ENCODE data around the gene PACSIN2.
A peak's percentile ranks its signal among the peaks of the same experiment; 100 is the strongest.

Gene PACSIN2

GRCh38 chr22:42967005-42967404 lies 47.9 kb downstream of the PACSIN2 start:
- no peak overlapping the region for H2BK120ac ChIP-seq (ENCODE audit: low read depth, low read length)
- H3K4me2 ChIP-seq (ENCODE audit: low read length, poor library complexity, severe bottlenecking), result no peak overlapping the region
- 94% methylated on average over 8 of the region's 8 CpGs for WGBS
- no peak overlapping the region for H2AK5ac ChIP-seq (ENCODE audit: low read length, severe bottlenecking)
- H3K18ac ChIP-seq (ENCODE audit: low read depth in 1 of 2, low read length in 2 of 2), result no peak overlapping the region
- H2BK5ac ChIP-seq (ENCODE audit: low read depth, low read length, poor library complexity, severe bottlenecking), result no peak overlapping the region
- H3K27me3 ChIP-seq (ENCODE audit: control insufficient read depth in 1 of 2, insufficient read depth in 1 of 2, low read length in 2 of 2), result no peaks in the 10 kb centered on the region
- no peak overlapping the region for H2BK12ac ChIP-seq (ENCODE audit: low read length in 2 of 2)
- no peak overlapping the region for H3K14ac ChIP-seq (ENCODE audit: low read length in 2 of 2)
- H2AFZ ChIP-seq (ENCODE audit: low read depth, low read length), result no peak overlapping the region
- H4K91ac ChIP-seq (ENCODE audit: low read length), result no peak overlapping the region
- no peak overlapping the region for H3K4me3 ChIP-seq (ENCODE audit: insufficient read depth in 1 of 2, low read depth in 1 of 2, low read length in 2 of 2)
- no peak overlapping the region for H4K8ac ChIP-seq (ENCODE audit: low read length)
- H3K4me1 ChIP-seq (ENCODE audit: control insufficient read depth, insufficient read depth, low read depth, low read length), result peaks cover 21% of the 10 kb centered on the region
- H3K79me1 ChIP-seq (replicated peaks; ENCODE audit: low read length, poor library complexity, severe bottlenecking), result peaks cover 36% of the 10 kb centered on the region
- DNase-seq, result no peak
- H3K27ac ChIP-seq (ENCODE audit: low read length, poor library complexity, severe bottlenecking), result no peak overlapping the region
- peak overlapping the region in 1 of 2 experiments; percentile 23 for H3K23ac ChIP-seq (ENCODE audit: low read length in 2 of 2)
- no peak overlapping the region for H2BK15ac ChIP-seq (ENCODE audit: low read depth, poor library complexity, severe bottlenecking)
- no peak overlapping the region for H3K9ac ChIP-seq (ENCODE audit: low read length)
- H3K9me3 ChIP-seq (ENCODE audit: control insufficient read depth, low read length), result no peaks in the 10 kb centered on the region
- H3K4ac ChIP-seq (ENCODE audit: low read depth in 1 of 2, low read length in 2 of 2), result no peak overlapping the region
- H3K36me3 ChIP-seq (ENCODE audit: control insufficient read depth in 1 of 2, insufficient read depth in 2 of 2, low read depth in 1 of 2, low read length in 2 of 2), result peaks cover 8 to 25% of the 10 kb centered on the region in 2 experiments

- no peaks in the 10 kb centered on the region for H3K27me3 ChIP-seq (ENCODE audit: control insufficient read depth in 1 of 2, insufficient read depth in 1 of 2, low read length in 2 of 2)
- peaks cover 36% of the 10 kb centered on the region for H3K79me1 ChIP-seq (replicated peaks; ENCODE audit: low read length, poor library complexity, severe bottlenecking)
- H3K27ac ChIP-seq (ENCODE audit: low read length, poor library complexity, severe bottlenecking), result no peak overlapping the region
- no peak overlapping the region for H2AK5ac ChIP-seq (ENCODE audit: low read length, severe bottlenecking)
- no peaks in the 10 kb centered on the region for H3K9me3 ChIP-seq (ENCODE audit: control insufficient read depth, low read length)
- no peak overlapping the region for H2BK15ac ChIP-seq (ENCODE audit: low read depth, poor library complexity, severe bottlenecking)
- DNase-seq, result no peak
- H3K4me1 ChIP-seq (ENCODE audit: control insufficient read depth, insufficient read depth, low read depth, low read length), result peaks cover 23% of the 10 kb centered on the region
- no peak overlapping the region for H4K91ac ChIP-seq (ENCODE audit: low read length)
- no peak overlapping the region for H2AFZ ChIP-seq (ENCODE audit: low read depth, low read length)
- H3K23ac ChIP-seq (ENCODE audit: low read length in 2 of 2), result no peak overlapping the region
- H3K4me3 ChIP-seq (ENCODE audit: insufficient read depth in 1 of 2, low read depth in 1 of 2, low read length in 2 of 2), result no peak overlapping the region
- H2BK120ac ChIP-seq (ENCODE audit: low read depth, low read length), result no peak overlapping the region
- no peak overlapping the region for H2BK5ac ChIP-seq (ENCODE audit: low read depth, low read length, poor library complexity, severe bottlenecking)
- H3K9ac ChIP-seq (ENCODE audit: low read length), result no peak overlapping the region
- H3K14ac ChIP-seq (ENCODE audit: low read length in 2 of 2), result no peak overlapping the region
- H4K8ac ChIP-seq (ENCODE audit: low read length), result no peak overlapping the region
- 100% methylated on average over 1 of the region's 1 CpG for WGBS
- no peak overlapping the region for H3K4ac ChIP-seq (ENCODE audit: low read depth in 1 of 2, low read length in 2 of 2)
- no peak overlapping the region for H2BK12ac ChIP-seq (ENCODE audit: low read length in 2 of 2)
- H3K4me2 ChIP-seq (ENCODE audit: low read length, poor library complexity, severe bottlenecking), result no peak overlapping the region
- H3K36me3 ChIP-seq (ENCODE audit: control insufficient read depth in 1 of 2, insufficient read depth in 2 of 2, low read depth in 1 of 2, low read length in 2 of 2), result peaks cover 8 to 24% of the 10 kb centered on the region in 2 experiments
- H3K18ac ChIP-seq (ENCODE audit: low read depth in 1 of 2, low read length in 2 of 2), result no peak overlapping the region
Observed at GRCh38 chr22:42966497-42966896, 48.5 kb downstream of the PACSIN2 start.

GRCh38 chr22:42964994-42965699 lies 49.8 kb downstream of the PACSIN2 start:
- H4K91ac ChIP-seq (ENCODE audit: low read length), result no peak overlapping the region
- H3K23ac ChIP-seq (ENCODE audit: low read length in 2 of 2), result no peak overlapping the region
- no peak overlapping the region for H4K8ac ChIP-seq (ENCODE audit: low read length)
- H3K36me3 ChIP-seq (ENCODE audit: control insufficient read depth in 1 of 2, insufficient read depth in 2 of 2, low read depth in 1 of 2, low read length in 2 of 2), result peaks cover 8 to 17% of the 10 kb centered on the region in 2 experiments
- no peaks in the 10 kb centered on the region for H3K27me3 ChIP-seq (ENCODE audit: control insufficient read depth in 1 of 2, insufficient read depth in 1 of 2, low read length in 2 of 2)
- no peak overlapping the region for H2AFZ ChIP-seq (ENCODE audit: low read depth, low read length)
- DNase-seq, result peak; percentile 29
- no peak overlapping the region for H2BK15ac ChIP-seq (ENCODE audit: low read depth, poor library complexity, severe bottlenecking)
- H3K27ac ChIP-seq (ENCODE audit: low read length, poor library complexity, severe bottlenecking), result no peak overlapping the region
- no peak overlapping the region for H3K4me2 ChIP-seq (ENCODE audit: low read length, poor library complexity, severe bottlenecking)
- H3K4me1 ChIP-seq (ENCODE audit: control insufficient read depth, insufficient read depth, low read depth, low read length), result peaks cover 28% of the 10 kb centered on the region
- no peaks in the 10 kb centered on the region for H3K9me3 ChIP-seq (ENCODE audit: control insufficient read depth, low read length)
- no peak overlapping the region for H2BK5ac ChIP-seq (ENCODE audit: low read depth, low read length, poor library complexity, severe bottlenecking)
- H3K79me1 ChIP-seq (replicated peaks; ENCODE audit: low read length, poor library complexity, severe bottlenecking), result peaks cover 34% of the 10 kb centered on the region
- no peak overlapping the region for H3K9ac ChIP-seq (ENCODE audit: low read length)
- H2BK120ac ChIP-seq (ENCODE audit: low read depth, low read length), result no peak overlapping the region
- WGBS, result 62% methylated on average over 5 of the region's 6 CpGs
- H3K14ac ChIP-seq (ENCODE audit: low read length in 2 of 2), result no peak overlapping the region
- H3K4me3 ChIP-seq (ENCODE audit: insufficient read depth in 1 of 2, low read depth in 1 of 2, low read length in 2 of 2), result no peak overlapping the region
- H2AK5ac ChIP-seq (ENCODE audit: low read length, severe bottlenecking), result no peak overlapping the region
- no peak overlapping the region for H3K18ac ChIP-seq (ENCODE audit: low read depth in 1 of 2, low read length in 2 of 2)
- H3K4ac ChIP-seq (ENCODE audit: low read depth in 1 of 2, low read length in 2 of 2), result no peak overlapping the region
- H2BK12ac ChIP-seq (ENCODE audit: low read length in 2 of 2), result no peak overlapping the region

GRCh38 chr22:42963231-42963595 lies 51.7 kb downstream of the PACSIN2 start:
- Histone ChIP-seq H3K27ac (ENCODE audit: low read length, poor library complexity, severe bottlenecking) (no peak overlapping the region), H2BK120ac (ENCODE audit: low read depth, low read length) (no peak overlapping the region), H3K9me3 (ENCODE audit: control insufficient read depth, low read length) (no peaks in the 10 kb centered on the region), H3K36me3 (ENCODE audit: control insufficient read depth in 1 of 2, insufficient read depth in 2 of 2, low read depth in 1 of 2, low read length in 2 of 2) (peaks cover 8 to 17% of the 10 kb centered on the region in 2 experiments), H3K27me3 (ENCODE audit: control insufficient read depth in 1 of 2, insufficient read depth in 1 of 2, low read length in 2 of 2) (no peaks in the 10 kb centered on the region), H3K18ac (ENCODE audit: low read depth in 1 of 2, low read length in 2 of 2) (no peak overlapping the region), H3K4me1 (ENCODE audit: control insufficient read depth, insufficient read depth, low read depth, low read length) (peaks cover 28% of the 10 kb centered on the region), H3K79me1 (replicated peaks; ENCODE audit: low read length, poor library complexity, severe bottlenecking) (peaks cover 26% of the 10 kb centered on the region), H3K4me2 (ENCODE audit: low read length, poor library complexity, severe bottlenecking) (no peak overlapping the region), H2BK5ac (ENCODE audit: low read depth, low read length, poor library complexity, severe bottlenecking) (no peak overlapping the region), H3K23ac (ENCODE audit: low read length in 2 of 2) (peak overlapping the region in 1 of 2 experiments; percentile 30), H3K4me3 (ENCODE audit: insufficient read depth in 1 of 2, low read depth in 1 of 2, low read length in 2 of 2) (no peak overlapping the region), H3K4ac (ENCODE audit: low read depth in 1 of 2, low read length in 2 of 2) (no peak overlapping the region), H4K8ac (ENCODE audit: low read length) (no peak overlapping the region), H2AK5ac (ENCODE audit: low read length, severe bottlenecking) (no peak overlapping the region), H2BK12ac (ENCODE audit: low read length in 2 of 2) (no peak overlapping the region), H4K91ac (ENCODE audit: low read length) (peak overlapping the region; percentile 47), H2AFZ (ENCODE audit: low read depth, low read length) (no peak overlapping the region), H3K14ac (ENCODE audit: low read length in 2 of 2) (peak overlapping the region in 1 of 2 experiments; percentile 19), H2BK15ac (ENCODE audit: low read depth, poor library complexity, severe bottlenecking) (no peak overlapping the region), H3K9ac (ENCODE audit: low read length) (no peak overlapping the region)
- no peak for DNase-seq
- 88% methylated on average over 9 of the region's 9 CpGs for WGBS
